H9 (cell line): ENCODE results near the gene MGAT5. TPM values are rescaled to one million over a fixed set of nuclear protein-coding genes. Genes with fewer than 3 reads are reported as not detected.

Experiments
- DNase-seq: peaks from one replicate; pipeline ENCODE4 v3.0.0-alpha.2; 2017
- H2AFZ ChIP-seq: one replicate; pipeline ENCODE4 v1.6.1; 2013; ENCODE audit warnings: mild to moderate bottlenecking, low read length, control low read depth, moderate library complexity
- H2AK5ac ChIP-seq: 2 replicates; pipeline ENCODE4 v1.6.1; 2013; ENCODE audit warnings: low read length, control low read depth, mixed read lengths; ENCODE audit not compliant: insufficient read length
- H2BK120ac ChIP-seq: one replicate; pipeline ENCODE4 v1.6.1; 2013; ENCODE audit warnings: low read depth, mild to moderate bottlenecking, low read length, control low read depth, inconsistent platforms; ENCODE audit not compliant: poor library complexity, severe bottlenecking
- H2BK12ac ChIP-seq: 2 replicates; pipeline ENCODE4 v1.6.1; 2013; ENCODE audit warnings: low read length, control low read depth, mixed read lengths, low read depth; ENCODE audit not compliant: insufficient read length
- H2BK15ac ChIP-seq: 2 replicates; pipeline ENCODE4 v1.6.1; 2013; ENCODE audit warnings: low read depth, low read length, control low read depth
- H2BK20ac ChIP-seq: one replicate; pipeline ENCODE4 v1.6.1; 2013; ENCODE audit warnings: low read depth, mild to moderate bottlenecking, low read length, control low read depth, inconsistent platforms; ENCODE audit not compliant: poor library complexity, severe bottlenecking
- H2BK5ac ChIP-seq: 2 replicates; pipeline ENCODE4 v1.6.1; 2013; ENCODE audit warnings: low read length, control low read depth, mixed read lengths; ENCODE audit not compliant: insufficient read length
- H3K14ac ChIP-seq: 2 replicates; pipeline ENCODE4 v1.6.1; 2013; ENCODE audit warnings: low read length, control low read depth; ENCODE audit not compliant: insufficient read depth
- H3K18ac ChIP-seq: 2 replicates; pipeline ENCODE4 v1.6.1; 2013; ENCODE audit warnings: low read depth, mild to moderate bottlenecking, mixed read lengths, low read length, control low read depth; ENCODE audit not compliant: insufficient read length
- H3K23ac ChIP-seq: 2 replicates; pipeline ENCODE4 v1.6.1; 2013; ENCODE audit warnings: low read length, control low read depth, mixed read lengths, low read depth; ENCODE audit not compliant: insufficient read length
- H3K23me2 ChIP-seq: 2 replicates; pipeline ENCODE4 v1.6.1; 2013; ENCODE audit warnings: low read depth, mild to moderate bottlenecking, mixed read lengths, low read length, control low read depth; ENCODE audit not compliant: insufficient read length, poor library complexity, severe bottlenecking
- H3K27ac ChIP-seq: 2 replicates; pipeline ENCODE4 v1.5.1; 2013; ENCODE audit warnings: low read length, control low read depth, mixed read lengths, low read depth; ENCODE audit not compliant: insufficient read length
- H3K27me3 ChIP-seq: 2 replicates; pipeline ENCODE4 v1.6.1; 2013; ENCODE audit warnings: low read length, control low read depth, inconsistent platforms; ENCODE audit not compliant: insufficient read depth
- H3K4ac ChIP-seq: 2 replicates; pipeline ENCODE4 v1.6.1; 2013; ENCODE audit warnings: low read depth, mild to moderate bottlenecking, control low read depth, inconsistent platforms, low read length, moderate library complexity
- H3K4me1 ChIP-seq: 2 replicates; pipeline ENCODE4 v1.6.1; 2013; ENCODE audit warnings: low read length, control low read depth, inconsistent platforms; ENCODE audit not compliant: insufficient read depth
- H3K4me2 ChIP-seq: 2 replicates; pipeline ENCODE4 v1.6.1; 2013; ENCODE audit warnings: low read length, control low read depth, mixed read lengths; ENCODE audit not compliant: insufficient read length, insufficient read depth
- H3K56ac ChIP-seq: 2 replicates; pipeline ENCODE4 v1.6.1; 2013; ENCODE audit warnings: low read depth, mild to moderate bottlenecking, mixed read lengths, low read length, control low read depth; ENCODE audit not compliant: insufficient read length
- H3K79me1 ChIP-seq: 2 replicates; pipeline ENCODE4 v1.6.1; 2013; ENCODE audit warnings: low read depth, mild to moderate bottlenecking, moderate library complexity, low read length, control low read depth, inconsistent platforms; ENCODE audit not compliant: insufficient read depth, poor library complexity, severe bottlenecking
- H3K79me2 ChIP-seq: 2 replicates; pipeline ENCODE4 v1.6.1; 2013; ENCODE audit warnings: low read length, control low read depth, inconsistent platforms; ENCODE audit not compliant: insufficient read depth
- H3K9ac ChIP-seq: 2 replicates; pipeline ENCODE4 v1.6.1; 2013; ENCODE audit warnings: low read length, control low read depth, mixed read lengths; ENCODE audit not compliant: insufficient read length; ENCODE audit errors: extremely low read depth
- H3K9me3 ChIP-seq: one replicate; pipeline ENCODE4 v1.6.1; 2013; ENCODE audit warnings: low read depth, low read length, inconsistent platforms; ENCODE audit not compliant: control insufficient read depth
- H3T11ph ChIP-seq: one replicate; pipeline ENCODE4 v1.6.1; 2013; ENCODE audit warnings: mild to moderate bottlenecking, low read length, control low read depth, inconsistent platforms
- H4K20me1 ChIP-seq: one replicate; pipeline ENCODE4 v1.6.1; 2013; ENCODE audit not compliant: control insufficient read depth, insufficient read length, insufficient read depth
- H4K5ac ChIP-seq: 2 replicates; pipeline ENCODE4 v1.6.1; 2013; ENCODE audit warnings: low read depth, mild to moderate bottlenecking, mixed read lengths, low read length, control low read depth; ENCODE audit not compliant: insufficient read length
- H4K8ac ChIP-seq: replicated peaks from 2 replicates; pipeline ENCODE4 v1.6.1; 2013; ENCODE audit warnings: low read length, control low read depth, mixed read lengths, low read depth; ENCODE audit not compliant: insufficient read length
- H4K91ac ChIP-seq: 2 replicates; pipeline ENCODE4 v1.6.1; 2013; ENCODE audit warnings: low read depth, mild to moderate bottlenecking, moderate library complexity, mixed read lengths, low read length, control low read depth; ENCODE audit not compliant: insufficient read length
- H3K27ac Mint-ChIP-seq, 3 experiments: 2 replicates in 2 of 3; 3 replicates in 1 of 3; pipeline ENCODE4 v1.8.0; 2020 to 2021; ENCODE audit warnings: mixed read lengths in 3 of 3, mild to moderate bottlenecking in 1 of 3, moderate library complexity in 1 of 3
- H3K27me3 Mint-ChIP-seq: 2 replicates; pipeline ENCODE4 v1.8.0; 2021; ENCODE audit warnings: low read depth, mild to moderate bottlenecking, moderate library complexity, mixed read lengths
- H3K36me3 Mint-ChIP-seq, 3 experiments: 2 replicates in 2 of 3; 3 replicates in 1 of 3; pipeline ENCODE4 v1.8.0; 2020 to 2021; ENCODE audit warnings: low read depth in 3 of 3, mixed read lengths in 3 of 3; ENCODE audit not compliant: insufficient read depth in 1 of 3
- H3K4me1 Mint-ChIP-seq, 2 experiments: 2 replicates each; pipeline ENCODE4 v1.8.0; 2020; ENCODE audit warnings: mixed read lengths in 2 of 2
- H3K4me3 Mint-ChIP-seq, 2 experiments: 2 replicates in 1 of 2; 3 replicates in 1 of 2; pipeline ENCODE4 v1.8.0; 2020 to 2021; ENCODE audit warnings: mild to moderate bottlenecking in 2 of 2, mixed read lengths in 2 of 2, moderate library complexity in 1 of 2
- H3K9me3 Mint-ChIP-seq, 2 experiments: 2 replicates in 1 of 2; 3 replicates in 1 of 2; pipeline ENCODE4 v1.8.0; 2020; ENCODE audit warnings: mild to moderate bottlenecking in 2 of 2, mixed read lengths in 2 of 2, moderate library complexity in 1 of 2
- CTCF ChIP-seq: fragments of 200-600 bp; sonication (generic); conservative IDR thresholded peaks from 3 replicates; pipeline ENCODE4 v1.8.0; 2021; ENCODE audit warnings: antibody characterized with exemption, mild to moderate bottlenecking
- WGBS: extraction: QIAGEN DNeasy Blood & Tissue Kit; methylation state at CpG from one replicate; pipeline ENCODE4 v1.1.7; 2013; ENCODE audit warnings: missing lambda C conversion rate, low lambda C conversion rate, mixed read lengths; ENCODE audit not compliant: insufficient read length; ENCODE audit errors: extremely low coverage; 5-methylcytosine and 5-hydroxymethylcytosine counted together
- total RNA-seq: library from RNA; stranded (reverse); gene quantifications from 2 replicates; pipeline ENCODE4 v1.2.1, GENCODE V29; 2021

MGAT5 gene
- total RNA-seq, 1 experiment from 2014 or later = 25.7 TPM

GRCh38 chr2:134440336-134440909 lies 186.6 kb downstream of the MGAT5 start:
- H3K79me2 ChIP-seq = no peaks in the 10 kb centered on the region
- H2BK120ac ChIP-seq = no peak overlapping the region
- no peaks in the 10 kb centered on the region for H3K79me1 ChIP-seq
- H2BK20ac ChIP-seq = no peak overlapping the region
- no peak overlapping the region for H4K5ac ChIP-seq
- no peak overlapping the region for H2AK5ac ChIP-seq
- no peak overlapping the region for H3K56ac ChIP-seq
- Mint-ChIP-seq H3K27ac (no peak overlapping the region), H3K27me3 (peaks cover 14% of the 10 kb centered on the region), H3K36me3 (peaks cover 8 to 20% (median 12%) of the 10 kb centered on the region in 3 experiments; a peak in 6 of 7 replicates), H3K4me3 (no peak overlapping the region), H3K4me1 (0 out of 4 replicates have a peak, but pooled peaks cover 0 to 5% of the 10 kb centered on the region in 2 experiments), H3K9me3 (no peaks in the 10 kb centered on the region)
- no peak overlapping the region for H3K9ac ChIP-seq
- H3K23me2 ChIP-seq = no peaks in the 10 kb centered on the region
- H2BK15ac ChIP-seq = no peak overlapping the region
- H3K4ac ChIP-seq = no peak overlapping the region
- no peak overlapping the region for H3K27ac ChIP-seq
- TF ChIP-seq CTCF = no peak
- H4K91ac ChIP-seq = no peak overlapping the region
- H3K4me1 ChIP-seq = no peaks in the 10 kb centered on the region
- no peaks in the 10 kb centered on the region for H3K9me3 ChIP-seq
- H4K8ac ChIP-seq = no peak overlapping the region
- no peak overlapping the region for H3K18ac ChIP-seq
- H2BK5ac ChIP-seq = no peak overlapping the region
- no peak overlapping the region for H3K4me2 ChIP-seq
- no CpG with 5 or more reads among the region's 16 CpGs for WGBS
- no peak overlapping the region for H2AFZ ChIP-seq
- no peak for DNase-seq
- H3K23ac ChIP-seq = no peak overlapping the region
- H3T11ph ChIP-seq = no peak overlapping the region
- no peaks in the 10 kb centered on the region for H3K27me3 ChIP-seq
- H2BK12ac ChIP-seq = no peak overlapping the region
- no peaks in the 10 kb centered on the region for H4K20me1 ChIP-seq
- no peak overlapping the region for H3K14ac ChIP-seq
